ENCODE data around the gene CHKB. TPM values are rescaled to one million over a fixed set of nuclear protein-coding genes. Genes with fewer than 3 reads are reported as not detected.

The CHKB gene
- total RNA-seq, 1 experiment from 2014 or later = 55.1 TPM

- Histone ChIP-seq H3K9me3 (ENCODE audit: control insufficient read depth in 1 of 2, insufficient read depth in 1 of 2, low read depth in 1 of 2, low read length in 2 of 2) (no peaks in the 10 kb centered on the region), H3K27ac (ENCODE audit: low read depth, low read length) (no peak overlapping the region), H2AFZ (ENCODE audit: low read depth, low read length, poor library complexity, severe bottlenecking) (no peak overlapping the region), H3K9ac (ENCODE audit: low read length) (no peak overlapping the region), H3K36me3 (ENCODE audit: control insufficient read depth in 1 of 2, insufficient read depth in 2 of 2, low read length in 2 of 2) (peaks cover 0 to 5% of the 10 kb centered on the region in 2 experiments; a peak in 1 of 4 replicates), H3K27me3 (ENCODE audit: insufficient read depth, low read length) (no peaks in the 10 kb centered on the region), H3K4me3 (replicated peaks in 1 of 2; ENCODE audit: low read depth in 1 of 2, low read length in 2 of 2) (no peak overlapping the region), H4K20me1 (ENCODE audit: insufficient read depth) (no peaks in the 10 kb centered on the region), H3K4me1 (ENCODE audit: control insufficient read depth in 1 of 2, insufficient read depth in 2 of 2, low read length in 2 of 2) (no peaks in the 10 kb centered on the region; a peak in 1 of 4 replicates), H3K9me2 (ENCODE audit: insufficient read depth) (no peaks in the 10 kb centered on the region), H3K4me2 (ENCODE audit: low read length) (no peak overlapping the region), H3K79me2 (ENCODE audit: insufficient read depth, low read length) (no peaks in the 10 kb centered on the region)
- ChIA-PET CTCF (no interaction called here), RAD21 (ENCODE audit: low non-redundant PET in 1 of 2, low total read pairs in 2 of 2, uncharacterized antibody in 2 of 2, unreplicated experiment in 2 of 2) (no interaction called here), POLR2A (no interaction called here)
- TF ChIP-seq SP1 (IDR thresholded peaks at IDR 0.05; ENCODE audit: low read depth) (no peak), POLR2AphosphoS5 (IDR thresholded peaks at IDR 0.05; ENCODE audit: low read depth, low read length) (no peak), EZH2 (IDR thresholded peaks at IDR 0.05) (no peak), EZH2phosphoT487 (IDR thresholded peaks at IDR 0.05; ENCODE audit: borderline replicate concordance) (no peak), POLR2A (IDR thresholded peaks at IDR 0.05; ENCODE audit: borderline replicate concordance, extremely low read depth, insufficient read depth, insufficient read length) (no peak), CBX3 (IDR thresholded peaks at IDR 0.05; ENCODE audit: low read depth) (no peak), MAX (IDR thresholded peaks at IDR 0.05) (no peak), REST (IDR thresholded peaks at IDR 0.05; ENCODE audit: low read depth) (no peak), FOSL1 (IDR thresholded peaks at IDR 0.05; ENCODE audit: low read depth) (no peak), ZFX (IDR thresholded peaks at IDR 0.05) (no peak), SIN3A (IDR thresholded peaks at IDR 0.05; ENCODE audit: low read depth) (no peak), JUND (IDR thresholded peaks at IDR 0.05) (no peak), TCF7L2 (IDR thresholded peaks at IDR 0.05; ENCODE audit: borderline replicate concordance, extremely low read depth, insufficient read depth, insufficient read length) (no peak), ZNF274 (IDR thresholded peaks at IDR 0.05; ENCODE audit: low read depth, low read length) (no peak), RAD21 (IDR thresholded peaks at IDR 0.05; ENCODE audit: low read depth) (no peak), ELF1 (IDR thresholded peaks at IDR 0.05; ENCODE audit: borderline replicate concordance, low read depth) (no peak), YY1 (IDR thresholded peaks at IDR 0.05; ENCODE audit: extremely low read depth, insufficient replicate concordance, low read depth, low read length) (no peak), CEBPB (IDR thresholded peaks at IDR 0.05; ENCODE audit: low read depth) (no peak), ATF3 (IDR thresholded peaks at IDR 0.05) (no peak), EGR1 (IDR thresholded peaks at IDR 0.05; ENCODE audit: low read depth) (no peak)
- intact Hi-C loops (cut with micrococcal nuclease) = no loop called here
- DNase-seq (ENCODE audit: low read depth, low spot score) (no peak), ATAC-seq (no peak)
- BruUV-seq (replicated peaks) = no TSS peak
Observed at GRCh38 chr22:50570861-50571260, 11.8 kb downstream of the CHKB start.
